Liver (tissue), 9 donors: Measurements from ENCODE around the gene EIF2AK2. TPM values are rescaled to one million over a fixed set of nuclear protein-coding genes. Genes with fewer than 3 reads are reported as not detected.

ENCODE experiments used
- DNase-seq: peaks from one replicate; pipeline ENCODE4 v3.0.0-alpha.2; 2017; ENCODE audit warnings: low spot score
- H3K27ac ChIP-seq, 2 donors: one replicate each; pipeline ENCODE4 v1.7.0; 2013; ENCODE audit warnings: inconsistent platforms in 2 of 2, low read length in 2 of 2, control low read depth in 1 of 2, low read depth in 1 of 2, mild to moderate bottlenecking in 1 of 2
- H3K27me3 ChIP-seq, 4 donors: one replicate each; pipeline versions ENCODE4 v1.6.1 to v1.7.0; 2013; ENCODE audit warnings: low read length in 3 of 4, inconsistent platforms in 1 of 4, mild to moderate bottlenecking in 1 of 4, moderate library complexity in 1 of 4; ENCODE audit not compliant: control insufficient read depth in 4 of 4, insufficient read depth in 4 of 4
- H3K36me3 ChIP-seq, 4 donors: one replicate each; pipeline versions ENCODE4 v1.6.1 to v1.7.0; 2013; ENCODE audit warnings: low read length in 3 of 4, mild to moderate bottlenecking in 3 of 4, low read depth in 1 of 4, moderate library complexity in 1 of 4; ENCODE audit not compliant: control insufficient read depth in 4 of 4, insufficient read depth in 3 of 4
- H3K4me1 ChIP-seq, 4 donors: one replicate each; pipeline versions ENCODE4 v1.6.1 to v1.7.0; 2013; ENCODE audit warnings: low read length in 3 of 4, mild to moderate bottlenecking in 3 of 4, moderate library complexity in 1 of 4; ENCODE audit not compliant: control insufficient read depth in 4 of 4, insufficient read depth in 4 of 4
- H3K4me3 ChIP-seq, 3 donors: one replicate each; pipeline versions ENCODE4 v1.6.1 to v1.7.0; 2013; ENCODE audit warnings: low read length in 3 of 3, control low read depth in 1 of 3, low read depth in 1 of 3, mild to moderate bottlenecking in 1 of 3
- H3K9ac ChIP-seq, 2 donors: one replicate each; pipeline ENCODE4 v1.7.0; 2013; ENCODE audit warnings: low read length in 2 of 2, mild to moderate bottlenecking in 2 of 2, moderate library complexity in 2 of 2, control low read depth in 1 of 2, low read depth in 1 of 2
- H3K9me3 ChIP-seq, 4 donors: one replicate each; pipeline versions ENCODE4 v1.6.1 to v1.7.0; 2013; ENCODE audit warnings: low read length in 3 of 4; ENCODE audit not compliant: control insufficient read depth in 4 of 4
- EGR1 ChIP-seq, 2 donors: IDR thresholded peaks; 2 replicates each; pipeline ENCODE4 v1.6.1; 2016 to 2018; ENCODE audit warnings: antibody characterized with exemption in 2 of 2, low read depth in 2 of 2
- FOXA1 ChIP-seq: IDR thresholded peaks from 2 replicates; pipeline ENCODE4 v1.6.1; 2016; ENCODE audit warnings: antibody characterized with exemption
- GABPA ChIP-seq, 2 donors: IDR thresholded peaks in 1 of 2; conservative IDR thresholded peaks in 1 of 2; 2 replicates each; pipeline ENCODE4 v1.6.1; 2016; ENCODE audit warnings: antibody characterized with exemption in 2 of 2, mild to moderate bottlenecking in 1 of 2, moderate library complexity in 1 of 2
- HNF4A ChIP-seq, 2 donors: conservative IDR thresholded peaks; 2 replicates each; pipeline ENCODE4 v1.6.1; 2016; ENCODE audit warnings: antibody characterized with exemption in 2 of 2, mild to moderate bottlenecking in 2 of 2
- HNF4G ChIP-seq: IDR thresholded peaks from 2 replicates; pipeline ENCODE4 v1.6.1; 2016; ENCODE audit warnings: antibody characterized with exemption
- JUND ChIP-seq, 2 donors: IDR thresholded peaks; 2 replicates each; pipeline ENCODE4 v1.6.1; 2016; ENCODE audit warnings: antibody characterized with exemption in 2 of 2
- NR2F2 ChIP-seq: IDR thresholded peaks from 2 replicates; pipeline ENCODE4 v1.6.1; 2016; ENCODE audit warnings: antibody characterized with exemption
- RAD21 ChIP-seq, 2 donors: IDR thresholded peaks; 2 replicates each; pipeline ENCODE4 v1.6.1; 2016; ENCODE audit warnings: antibody characterized with exemption in 2 of 2, mild to moderate bottlenecking in 2 of 2
- RXRA ChIP-seq, 2 donors: IDR thresholded peaks; 2 replicates each; pipeline ENCODE4 v1.6.1; 2017 to 2018; ENCODE audit warnings: antibody characterized with exemption in 2 of 2, mild to moderate bottlenecking in 1 of 2
- SP1 ChIP-seq: IDR thresholded peaks from 2 replicates; pipeline ENCODE4 v1.6.1; 2018; ENCODE audit warnings: antibody characterized with exemption, mild to moderate bottlenecking
- TAF1 ChIP-seq: conservative IDR thresholded peaks from 2 replicates; pipeline ENCODE4 v1.6.1; 2016; ENCODE audit warnings: antibody characterized with exemption, mild to moderate bottlenecking
- YY1 ChIP-seq: IDR thresholded peaks from 2 replicates; pipeline ENCODE4 v1.6.1; 2016; ENCODE audit warnings: antibody characterized with exemption, mild to moderate bottlenecking
- WGBS: extraction: QIAGEN DNeasy Blood & Tissue Kit; methylation state at CpG from one replicate; pipeline ENCODE4 v1.1.7; 2013; 5-methylcytosine and 5-hydroxymethylcytosine counted together
- polyA plus RNA-seq, 2 donors: library from polyadenylated mRNA; stranded (reverse) in 1 of 2; unstranded in 1 of 2; fragments of 200-250 nt in 1 of 2; fragments of >200 nt in 1 of 2; fragmentation: Nextera tagmentation in 1 of 2; extraction: Ambion mirVana in 1 of 2; gene quantifications; one replicate each; pipeline versions ENCODE4 v1.2.1 to v1.2.3, GENCODE V29; 2013 to 2015
- total RNA-seq, 2 donors: library from RNA; depleted of rRNA; stranded (reverse); fragments of >200 nt; gene quantifications; one replicate each; pipeline ENCODE4 v1.2.3, GENCODE V29; 2014
- TF ChIP-seq, protein P1 (sequence below): IDR thresholded peaks from 2 replicates; pipeline ENCODE4 v1.6.1; 2016; ENCODE audit warnings: antibody characterized with exemption
- TF ChIP-seq, protein P2 (sequence below): IDR thresholded peaks from 2 replicates; pipeline ENCODE4 v1.6.1; 2016; ENCODE audit warnings: antibody characterized with exemption
- TF ChIP-seq, protein P3 (sequence below): IDR thresholded peaks from 2 replicates; pipeline ENCODE4 v1.6.1; 2016; ENCODE audit warnings: antibody characterized with exemption
- TF ChIP-seq, protein P4 (sequence below): fragments of 150-350 bp; IDR thresholded peaks from 2 replicates; pipeline ENCODE4 v1.5.1; 2017; ENCODE audit warnings: improper control_type of control experiment, low read depth, low read length; ENCODE audit not compliant: missing input control
- donor health status: healthy.
- donor health status: healthy.
- donor health status: healthy.
- donor health status: healthy.
- donor health status: healthy.

EIF2AK2 gene
- total and polyA plus RNA-seq, 4 donors, result 4.4 to 20.0 (median 13.2) TPM

DNA sequence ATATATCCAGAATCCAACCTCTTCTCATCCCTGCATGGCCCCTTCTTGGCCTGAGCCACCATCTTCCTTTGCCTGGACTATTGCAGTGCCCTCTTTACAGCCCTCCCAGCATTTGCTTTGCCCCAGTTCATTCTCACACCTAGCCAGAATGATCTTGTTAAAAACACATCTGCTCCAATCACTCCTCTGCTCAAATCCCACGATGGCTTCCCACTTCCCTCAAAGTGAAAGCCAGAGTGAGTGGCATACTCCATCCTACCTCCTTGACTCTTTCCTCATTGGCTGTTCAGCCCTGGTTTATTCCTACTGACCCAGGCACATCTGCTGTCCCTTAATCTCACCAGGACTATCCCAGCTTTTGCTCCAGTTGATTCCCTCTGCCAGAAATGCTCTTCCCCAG is 17.0 kb upstream of the EIF2AK2 start:
- Histone ChIP-seq H3K36me3 (no peaks in the 10 kb centered on the region), H3K27me3 (no peaks in the 10 kb centered on the region), H3K27ac (no peak overlapping the region), H3K4me1 (peaks cover 2 to 3% (median 3%) of the 10 kb centered on the region in 4 donors), H3K4me3 (no peak overlapping the region), H3K9ac (no peak overlapping the region), H3K9me3 (no peaks in the 10 kb centered on the region)
- WGBS, result 86% methylated on average over 1 of the region's 1 CpG
- TF ChIP-seq FOXA1 (no peak), EGR1 (IDR thresholded peaks at IDR 0.05; ENCODE audit: low read depth in 2 of 2) (no peak), SP1 (no peak), RAD21 (IDR thresholded peaks at IDR 0.05) (no peak), HNF4G (no peak), NR2F2 (no peak)
- TF ChIP-seq, protein P1, sequence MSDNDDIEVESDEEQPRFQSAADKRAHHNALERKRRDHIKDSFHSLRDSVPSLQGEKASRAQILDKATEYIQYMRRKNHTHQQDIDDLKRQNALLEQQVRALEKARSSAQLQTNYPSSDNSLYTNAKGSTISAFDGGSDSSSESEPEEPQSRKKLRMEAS, result no peak
- TF ChIP-seq, protein P2, sequence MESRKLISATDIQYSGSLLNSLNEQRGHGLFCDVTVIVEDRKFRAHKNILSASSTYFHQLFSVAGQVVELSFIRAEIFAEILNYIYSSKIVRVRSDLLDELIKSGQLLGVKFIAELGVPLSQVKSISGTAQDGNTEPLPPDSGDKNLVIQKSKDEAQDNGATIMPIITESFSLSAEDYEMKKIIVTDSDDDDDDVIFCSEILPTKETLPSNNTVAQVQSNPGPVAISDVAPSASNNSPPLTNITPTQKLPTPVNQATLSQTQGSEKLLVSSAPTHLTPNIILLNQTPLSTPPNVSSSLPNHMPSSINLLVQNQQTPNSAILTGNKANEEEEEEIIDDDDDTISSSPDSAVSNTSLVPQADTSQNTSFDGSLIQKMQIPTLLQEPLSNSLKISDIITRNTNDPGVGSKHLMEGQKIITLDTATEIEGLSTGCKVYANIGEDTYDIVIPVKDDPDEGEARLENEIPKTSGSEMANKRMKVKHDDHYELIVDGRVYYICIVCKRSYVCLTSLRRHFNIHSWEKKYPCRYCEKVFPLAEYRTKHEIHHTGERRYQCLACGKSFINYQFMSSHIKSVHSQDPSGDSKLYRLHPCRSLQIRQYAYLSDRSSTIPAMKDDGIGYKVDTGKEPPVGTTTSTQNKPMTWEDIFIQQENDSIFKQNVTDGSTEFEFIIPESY, result no peak
- TF ChIP-seq, protein P3, sequence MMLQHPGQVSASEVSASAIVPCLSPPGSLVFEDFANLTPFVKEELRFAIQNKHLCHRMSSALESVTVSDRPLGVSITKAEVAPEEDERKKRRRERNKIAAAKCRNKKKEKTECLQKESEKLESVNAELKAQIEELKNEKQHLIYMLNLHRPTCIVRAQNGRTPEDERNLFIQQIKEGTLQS, result no peak
- DNase-seq, result no peak

- TF ChIP-seq EGR1 (IDR thresholded peaks at IDR 0.05; ENCODE audit: low read depth in 2 of 2) (no peak), SP1 (no peak)
- no peak overlapping the region for H3K4me3 ChIP-seq
These were observed 14.8 kb upstream of the EIF2AK2 start for GRCh38 chr2:37171624-37171950.

DNA sequence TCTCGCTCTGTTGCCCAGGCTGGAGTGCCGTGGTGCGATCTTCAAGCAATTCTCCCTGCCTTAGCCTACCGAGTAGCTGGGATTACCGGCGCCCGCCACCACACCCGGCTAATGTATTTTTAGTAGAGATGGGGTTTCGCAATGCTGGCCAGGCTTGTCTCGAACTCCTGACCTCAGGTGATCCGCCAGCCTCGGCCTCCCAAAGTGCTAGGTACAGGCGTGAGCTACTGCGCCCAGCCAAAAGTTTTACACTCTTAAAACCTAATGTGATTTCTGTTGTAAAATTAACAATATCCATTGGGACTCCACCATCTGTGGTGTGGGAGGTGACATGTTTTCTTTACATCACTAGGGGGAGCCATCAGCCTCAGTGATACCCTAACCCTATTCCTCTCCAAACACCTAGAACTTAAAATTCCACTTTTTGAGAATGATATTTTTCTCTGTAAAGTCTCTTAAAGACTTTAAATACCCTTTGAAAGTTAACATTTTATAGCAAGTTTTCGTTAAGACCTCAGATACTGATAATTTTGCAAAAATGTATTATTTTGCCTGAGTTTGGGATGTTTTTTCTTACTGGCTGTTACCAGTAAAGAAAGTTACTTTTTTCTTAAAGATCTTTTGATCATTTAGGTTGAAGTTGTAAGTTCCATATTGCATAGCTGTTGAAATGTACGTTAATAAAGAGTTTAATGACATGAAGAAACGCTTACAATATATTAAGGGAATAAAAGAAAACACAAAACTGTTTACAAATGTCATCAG is 11.6 kb upstream of the EIF2AK2 start:
- Histone ChIP-seq H3K27ac (no peak overlapping the region), H3K27me3 (no peaks in the 10 kb centered on the region), H3K4me1 (peaks cover 2 to 3% (median 3%) of the 10 kb centered on the region in 4 donors), H3K9me3 (no peaks in the 10 kb centered on the region), H3K4me3 (no peak overlapping the region), H3K36me3 (no peaks in the 10 kb centered on the region), H3K9ac (no peak overlapping the region)
- DNase-seq, result no peak
- no peak for TF ChIP-seq RXRA (IDR thresholded peaks at IDR 0.05)
- peak; percentile 74 to 80 for TF ChIP-seq RAD21 (IDR thresholded peaks at IDR 0.05)
- TF ChIP-seq, protein P2, result no peak
- TF ChIP-seq GABPA (IDR thresholded peaks at IDR 0.05 in 1 of 2, conservative IDR thresholded peaks at IDR 0.05 in 1 of 2), result no peak
- no peak for TF ChIP-seq HNF4A (conservative IDR thresholded peaks at IDR 0.05)
- no peak for TF ChIP-seq NR2F2
- no peak for TF ChIP-seq JUND (IDR thresholded peaks at IDR 0.05)
- no peak for TF ChIP-seq TAF1
- TF ChIP-seq SP1, result no peak
- TF ChIP-seq HNF4G, result no peak
- TF ChIP-seq YY1, result no peak
- TF ChIP-seq EGR1 (IDR thresholded peaks at IDR 0.05; ENCODE audit: low read depth in 2 of 2), result no peak
- TF ChIP-seq, protein P4, sequence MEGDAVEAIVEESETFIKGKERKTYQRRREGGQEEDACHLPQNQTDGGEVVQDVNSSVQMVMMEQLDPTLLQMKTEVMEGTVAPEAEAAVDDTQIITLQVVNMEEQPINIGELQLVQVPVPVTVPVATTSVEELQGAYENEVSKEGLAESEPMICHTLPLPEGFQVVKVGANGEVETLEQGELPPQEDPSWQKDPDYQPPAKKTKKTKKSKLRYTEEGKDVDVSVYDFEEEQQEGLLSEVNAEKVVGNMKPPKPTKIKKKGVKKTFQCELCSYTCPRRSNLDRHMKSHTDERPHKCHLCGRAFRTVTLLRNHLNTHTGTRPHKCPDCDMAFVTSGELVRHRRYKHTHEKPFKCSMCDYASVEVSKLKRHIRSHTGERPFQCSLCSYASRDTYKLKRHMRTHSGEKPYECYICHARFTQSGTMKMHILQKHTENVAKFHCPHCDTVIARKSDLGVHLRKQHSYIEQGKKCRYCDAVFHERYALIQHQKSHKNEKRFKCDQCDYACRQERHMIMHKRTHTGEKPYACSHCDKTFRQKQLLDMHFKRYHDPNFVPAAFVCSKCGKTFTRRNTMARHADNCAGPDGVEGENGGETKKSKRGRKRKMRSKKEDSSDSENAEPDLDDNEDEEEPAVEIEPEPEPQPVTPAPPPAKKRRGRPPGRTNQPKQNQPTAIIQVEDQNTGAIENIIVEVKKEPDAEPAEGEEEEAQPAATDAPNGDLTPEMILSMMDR, result peak; percentile 58
- TF ChIP-seq, protein P1, result no peak
- TF ChIP-seq, protein P3, result no peak
- WGBS, result 42% methylated on average over 17 of the region's 17 CpGs

More at GRCh38 chr2:37171624-37171950, 14.8 kb upstream of the EIF2AK2 start:
- no peak for DNase-seq
- Histone ChIP-seq H3K4me1 (peaks cover 2 to 3% (median 3%) of the 10 kb centered on the region in 4 donors), H3K36me3 (no peaks in the 10 kb centered on the region), H3K9ac (no peak overlapping the region), H3K27ac (no peak overlapping the region), H3K27me3 (no peaks in the 10 kb centered on the region), H3K9me3 (no peaks in the 10 kb centered on the region)
